HepG2 (cell line): ENCODE results near the gene CMIP. TPM values are rescaled to one million over a fixed set of nuclear protein-coding genes. Genes with fewer than 3 reads are reported as not detected.

Experiments
- ATAC-seq: fragments of 200-7000 bp; cut with Tn5 transposase; 3 replicates; pipeline ENCODE4 v1.9.1; 2020; ENCODE audit warnings: mild to moderate bottlenecking, moderate library complexity
- BruUV-seq: library from RNA; stranded (reverse); fragments of 400-500 nt; replicated peaks from 2 replicates; lab custom pipeline; 2021; lab: Mats Ljungman, UMichigan
- CTCF ChIA-PET: fragments of 300-600 bp; formaldehyde crosslinking; extraction: SDS; loops from one replicate; lab custom pipeline; 2021; ENCODE audit warnings: low total read pairs, inconsistent platforms, low intra/inter-chr PET ratio; lab: Yijun Ruan, JAX
- POLR2A ChIA-PET: fragments of 350-600 bp; sonication (Branson Sonifier 250); formaldehyde crosslinking; loops from one replicate; lab custom pipeline; 2020; ENCODE audit warnings: antibody characterized with exemption, inconsistent platforms; lab: Yijun Ruan, JAX
- DNase-seq: peaks from one replicate; pipeline ENCODE4 v3.0.0-alpha.2; 2015; ENCODE audit warnings: low spot score
- FAIRE-seq: peaks from 3 replicates; lab custom pipeline; 2011; peaks lifted over from hg19 to GRCh38; lab: Jason Lieb, UNC
- H2AFZ ChIP-seq: one replicate; pipeline ENCODE4 v1.6.1; 2011; ENCODE audit warnings: low read length, inconsistent platforms
- H3K27ac ChIP-seq: fragments of 300-600 bp; 3 replicates; pipeline ENCODE4 v1.8.0; 2011; ENCODE audit warnings: mixed run types, mild to moderate bottlenecking, mixed read lengths, low read length, inconsistent platforms; ENCODE audit not compliant: insufficient read depth; ENCODE audit errors: extremely low read length
- H3K27me3 ChIP-seq, 2 experiments: fragments of 200-600 bp in 1 of 2; 2 replicates in 1 of 2; 3 replicates in 1 of 2; pipeline versions ENCODE4 v1.6.0 to v1.8.0; 2011; ENCODE audit warnings: low read length in 2 of 2, mild to moderate bottlenecking in 2 of 2, moderate library complexity in 2 of 2, inconsistent platforms in 1 of 2; ENCODE audit not compliant: insufficient read depth in 2 of 2, control insufficient read depth in 1 of 2
- H3K36me3 ChIP-seq, 2 experiments: fragments of 200-600 bp in 1 of 2; replicated peaks in 1 of 2; 2 replicates in 1 of 2; 3 replicates in 1 of 2; pipeline versions ENCODE4 v1.5.1 to v1.8.0; 2011; ENCODE audit warnings: low read length in 2 of 2, inconsistent platforms in 1 of 2; ENCODE audit not compliant: insufficient read depth in 2 of 2, control insufficient read depth in 1 of 2
- H3K4me1 ChIP-seq: 2 replicates; pipeline ENCODE4 v1.5.1; 2012; ENCODE audit warnings: low read length, inconsistent platforms; ENCODE audit not compliant: insufficient read depth
- H3K4me2 ChIP-seq: 2 replicates; pipeline ENCODE4 v1.6.0; 2011; ENCODE audit warnings: low read depth, low read length, inconsistent platforms
- H3K4me3 ChIP-seq, 3 experiments: fragments of 200-600 bp in 1 of 3; sonication (generic), shearing (Covaris generic) in 1 of 3; replicated peaks in 1 of 3; 2 replicates each; pipeline ENCODE4 v1.5.1; 2011 to 2016; ENCODE audit warnings: low read length in 3 of 3, inconsistent platforms in 2 of 3, low read depth in 2 of 3, mild to moderate bottlenecking in 2 of 3, control low read depth in 1 of 3, mixed read lengths in 1 of 3; ENCODE audit not compliant: insufficient read depth in 1 of 3
- H3K79me2 ChIP-seq: one replicate; pipeline ENCODE4 v1.6.1; 2011; ENCODE audit warnings: low read length, inconsistent platforms; ENCODE audit not compliant: insufficient read depth
- H3K9ac ChIP-seq: 2 replicates; pipeline ENCODE4 v1.6.0; 2011; ENCODE audit warnings: mild to moderate bottlenecking, low read depth, low read length, inconsistent platforms; ENCODE audit not compliant: insufficient read depth
- H3K9me3 ChIP-seq: 2 replicates; pipeline ENCODE4 v1.5.1; 2012; ENCODE audit warnings: mild to moderate bottlenecking, low read length
- H4K20me1 ChIP-seq: 2 replicates; pipeline ENCODE4 v1.6.0; 2011; ENCODE audit warnings: inconsistent platforms, mild to moderate bottlenecking, low read length, moderate library complexity; ENCODE audit not compliant: insufficient read depth
- ARHGAP35 ChIP-seq: sonication (generic); formaldehyde crosslinking; IDR thresholded peaks from 2 replicates; pipeline ENCODE4 v1.9.0; 2022; ENCODE audit warnings: mild to moderate bottlenecking, inconsistent platforms, moderate library complexity, missing genetic modification reagents, borderline replicate concordance
- REXO4 ChIP-seq: sonication (generic); formaldehyde crosslinking; IDR thresholded peaks from 2 replicates; pipeline ENCODE4 v1.8.0; 2022; ENCODE audit warnings: missing genetic modification reagents, mild to moderate bottlenecking, borderline replicate concordance
- RXRB ChIP-seq: IDR thresholded peaks from 2 replicates; pipeline ENCODE4 v1.6.1; 2016; ENCODE audit warnings: borderline replicate concordance, missing genetic modification reagents, missing compliant biosample characterization
- SIX4 ChIP-seq: sonication (generic); formaldehyde crosslinking; IDR thresholded peaks from 2 replicates; pipeline ENCODE4 v1.4.0; 2020; ENCODE audit warnings: missing genetic modification reagents
- ZNF614 ChIP-seq: IDR thresholded peaks from 2 replicates; pipeline ENCODE4 v1.6.1; 2018; ENCODE audit warnings: missing biosample characterization, missing genetic modification reagents, inconsistent platforms, borderline replicate concordance
- ZNF670 ChIP-seq: sonication (generic); formaldehyde crosslinking; IDR thresholded peaks from 2 replicates; pipeline ENCODE4 v1.8.0; 2022; ENCODE audit warnings: mild to moderate bottlenecking, missing genetic modification reagents, borderline replicate concordance
- ZNF713 ChIP-seq: sonication (generic); formaldehyde crosslinking; IDR thresholded peaks from 2 replicates; pipeline ENCODE4 v1.4.0; 2020; ENCODE audit warnings: mild to moderate bottlenecking, missing genetic modification reagents
- ZSCAN12 ChIP-seq: sonication (generic); formaldehyde crosslinking; IDR thresholded peaks from 2 replicates; pipeline ENCODE4 v1.9.0; 2021; ENCODE audit warnings: mild to moderate bottlenecking, missing genetic modification reagents
- WGBS: methylation state at CpG from one replicate; pipeline ENCODE4 v1.1.6; 2017; ENCODE audit warnings: low lambda C conversion rate; 5-methylcytosine and 5-hydroxymethylcytosine counted together
- in situ Hi-C: cut with HindIII; loops from 2 replicates; pipeline ENCODE4 v1.10.0; 2017; ENCODE audit warnings: low pct_unique_long_range_greater_than_20kb; ENCODE audit not compliant: extremely low pct_ligation_motif_present
- intact Hi-C: fragments of 100-400 bp; cut with micrococcal nuclease; formaldehyde crosslinking; loops from one replicate; pipeline ENCODE4 v1.10.0; 2022; ENCODE audit not compliant: unreplicated experiment
- polyA plus RNA-seq, 8 experiments: library from polyadenylated mRNA; depleted of rRNA in 3 of 8; stranded (reverse) in 7 of 8; unstranded in 1 of 8; fragments of >200 nt; fragmentation: Illumina TruSeq in 4 of 8; extraction: Trizol in 4 of 8; gene quantifications; 2 replicates each; pipeline versions ENCODE4 v1.2.1 to v1.2.3, GENCODE V29; 2011 to 2016; ENCODE audit warnings: low read depth in 4 of 8, missing spikeins in 1 of 8, mixed read lengths in 1 of 8; ENCODE audit not compliant: insufficient read depth in 1 of 8
- total RNA-seq, 5 experiments: library from RNA; depleted of rRNA; stranded (reverse); fragments of >200 nt; fragmentation: Illumina TruSeq; extraction: Trizol; gene quantifications; 2 replicates each; pipeline ENCODE4 v1.2.3, GENCODE V29; 2016; ENCODE audit warnings: low read depth in 1 of 5
- TF ChIP-seq, protein P1 (sequence below): sonication (generic); formaldehyde crosslinking; IDR thresholded peaks from 2 replicates; pipeline ENCODE4 v1.5.1; 2020; ENCODE audit warnings: missing genetic modification reagents, mild to moderate bottlenecking, borderline replicate concordance
- TF ChIP-seq, protein P2 (sequence below): sonication (generic); formaldehyde crosslinking; IDR thresholded peaks from 2 replicates; pipeline ENCODE4 v1.8.1; 2023; ENCODE audit warnings: mild to moderate bottlenecking, missing genetic modification reagents, borderline replicate concordance

CMIP gene
- total and polyA plus RNA-seq, 2 of the 13 experiments (the other 11 are each of a cell fraction or from before 2014, with no cell fraction given) = 10.9 to 18.1 TPM

DNA sequence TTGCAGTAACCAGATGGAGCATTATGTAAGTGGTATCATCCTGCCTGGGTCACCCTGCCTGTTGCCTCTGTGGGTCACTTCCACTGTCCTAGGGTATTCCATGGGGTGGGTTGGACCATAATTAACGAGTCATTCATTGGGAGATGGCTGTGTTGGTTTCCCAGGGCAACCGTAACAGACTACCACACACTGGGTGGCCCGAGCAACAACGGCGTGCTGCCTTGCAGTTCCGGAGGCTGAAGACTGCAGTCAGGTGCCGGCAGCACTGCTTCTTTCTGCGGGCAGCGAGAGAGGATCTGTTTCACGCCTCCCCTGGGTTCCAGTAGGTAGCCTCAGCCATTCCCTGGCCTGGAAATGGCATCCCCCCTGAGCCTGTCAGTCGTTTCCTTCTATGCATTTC, 28.9 kb upstream of the CMIP start (continued):
- TF ChIP-seq ZNF670 (CRISPR knock-in tag) = no peak
- no peak for TF ChIP-seq SIX4 (CRISPR knock-in tag)
- no peak for TF ChIP-seq RXRB (CRISPR knock-in tag)
- no peak for TF ChIP-seq ARHGAP35

DNA sequence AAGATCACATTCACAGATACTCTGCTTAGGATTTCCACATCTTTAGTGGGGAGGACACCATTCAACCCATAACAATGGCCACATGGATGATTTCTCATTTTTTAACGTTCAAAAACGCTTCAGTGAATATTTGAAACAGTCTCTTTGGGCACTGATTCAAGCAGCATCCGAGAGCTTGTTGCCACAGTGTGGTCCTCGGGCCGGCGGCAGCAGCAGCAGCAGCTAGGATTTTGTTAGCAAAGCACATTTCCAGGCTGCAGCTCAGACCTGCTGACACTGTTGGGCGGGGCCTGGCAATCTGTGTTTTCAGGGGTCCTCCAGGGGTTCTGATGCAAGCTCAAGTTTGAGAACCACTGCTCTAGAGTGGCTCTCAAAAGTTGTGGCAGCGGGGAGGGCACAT, 27.9 kb upstream of the CMIP start:
- Histone ChIP-seq H3K79me2 (no peaks in the 10 kb centered on the region), H4K20me1 (no peaks in the 10 kb centered on the region), H3K27me3 (peaks cover 2 to 43% of the 10 kb centered on the region in 2 experiments; a peak in 4 of 5 replicates), H2AFZ (no peak overlapping the region), H3K4me2 (no peak overlapping the region), H3K4me3 (no peak overlapping the region), H3K27ac (no peak overlapping the region), H3K9me3 (no peaks in the 10 kb centered on the region), H3K36me3 (no peaks in the 10 kb centered on the region), H3K9ac (no peak overlapping the region), H3K4me1 (peaks cover 8% of the 10 kb centered on the region; the same call in 1 of the 2 replicates)
- in situ Hi-C loops = no loop called here
- no TSS peak for BruUV-seq
- 18% methylated on average over 8 of the region's 8 CpGs for WGBS
- no peak for FAIRE-seq
- no peak for ATAC-seq
- ChIA-PET POLR2A (interaction anchor here (1.1 kb wide), 1 partner anchor 11 kb away, joined by 4 read pairs; no protein-coding TSS in a partner anchor), CTCF (no interaction called here)
- no peak for DNase-seq
- TF ChIP-seq ZSCAN12 (CRISPR knock-in tag) (no peak), ZNF614 (CRISPR knock-in tag) (no peak), ZNF713 (CRISPR knock-in tag) (no peak), ZNF670 (CRISPR knock-in tag) (no peak), REXO4 (CRISPR knock-in tag) (no peak)
- TF ChIP-seq, protein P1, sequence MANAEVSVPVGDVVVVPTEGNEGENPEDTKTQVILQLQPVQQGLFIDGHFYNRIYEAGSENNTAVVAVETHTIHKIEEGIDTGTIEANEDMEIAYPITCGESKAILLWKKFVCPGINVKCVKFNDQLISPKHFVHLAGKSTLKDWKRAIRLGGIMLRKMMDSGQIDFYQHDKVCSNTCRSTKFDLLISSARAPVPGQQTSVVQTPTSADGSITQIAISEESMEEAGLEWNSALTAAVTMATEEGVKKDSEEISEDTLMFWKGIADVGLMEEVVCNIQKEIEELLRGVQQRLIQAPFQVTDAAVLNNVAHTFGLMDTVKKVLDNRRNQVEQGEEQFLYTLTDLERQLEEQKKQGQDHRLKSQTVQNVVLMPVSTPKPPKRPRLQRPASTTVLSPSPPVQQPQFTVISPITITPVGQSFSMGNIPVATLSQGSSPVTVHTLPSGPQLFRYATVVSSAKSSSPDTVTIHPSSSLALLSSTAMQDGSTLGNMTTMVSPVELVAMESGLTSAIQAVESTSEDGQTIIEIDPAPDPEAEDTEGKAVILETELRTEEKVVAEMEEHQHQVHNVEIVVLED (CRISPR knock-in tag) = no peak
- TF ChIP-seq, protein P2, sequence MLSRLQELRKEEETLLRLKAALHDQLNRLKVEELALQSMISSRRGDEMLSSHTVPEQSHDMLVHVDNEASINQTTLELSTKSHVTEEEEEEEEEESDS (CRISPR knock-in tag) = no peak
- intact Hi-C loops = no loop called here
